BLaER1 treated with 17β-estradiol and CSF1 and Interleukin-3, amounts not matched to agents 10 nM and 100 nM (cell line): ENCODE data around the gene IVNS1ABP.
A peak's percentile ranks its signal among the peaks of the same experiment; 100 is the strongest.
"Not testable (repeated sequence)": the region's sequence is repeated elsewhere in the genome, so short reads cannot be mapped to it uniquely, and the experiment has no call there.

Experiments used
- H3K27ac ChIP-seq, 11 experiments: shearing (Covaris generic); formaldehyde crosslinking; 2 replicates each; pipeline ENCODE4 v1.8.1; 2022
- H3K27me3 ChIP-seq, 11 experiments: shearing (Covaris generic); formaldehyde crosslinking; 2 replicates each; pipeline ENCODE4 v1.8.1; 2022
- H3K36me3 ChIP-seq, 11 experiments: shearing (Covaris generic); formaldehyde crosslinking; 2 replicates each; pipeline ENCODE4 v1.8.1; 2022
- H3K4me1 ChIP-seq, 10 experiments: shearing (Covaris generic); formaldehyde crosslinking; 2 replicates each; pipeline ENCODE4 v1.8.1; 2022
- H3K4me2 ChIP-seq, 11 experiments: shearing (Covaris generic); formaldehyde crosslinking; 2 replicates each; pipeline ENCODE4 v1.8.1; 2022
- H3K4me3 ChIP-seq, 10 experiments: shearing (Covaris generic); formaldehyde crosslinking; 2 replicates each; pipeline ENCODE4 v1.8.1; 2022
- H3K9ac ChIP-seq, 11 experiments: shearing (Covaris generic); formaldehyde crosslinking; 2 replicates each; pipeline ENCODE4 v1.8.1; 2022
- H3K9me3 ChIP-seq, 11 experiments: shearing (Covaris generic); formaldehyde crosslinking; replicated peaks in 1 of 11; 2 replicates each; pipeline ENCODE4 v1.8.1; 2022
- H4K20me1 ChIP-seq, 11 experiments: shearing (Covaris generic); formaldehyde crosslinking; 2 replicates each; pipeline ENCODE4 v1.8.1; 2022
- Cebpa-rat ChIP-seq, 11 experiments: shearing (Covaris generic); IDR thresholded peaks; 2 replicates each; pipeline ENCODE4 v1.8.1; 2022

The IVNS1ABP gene

DNA sequence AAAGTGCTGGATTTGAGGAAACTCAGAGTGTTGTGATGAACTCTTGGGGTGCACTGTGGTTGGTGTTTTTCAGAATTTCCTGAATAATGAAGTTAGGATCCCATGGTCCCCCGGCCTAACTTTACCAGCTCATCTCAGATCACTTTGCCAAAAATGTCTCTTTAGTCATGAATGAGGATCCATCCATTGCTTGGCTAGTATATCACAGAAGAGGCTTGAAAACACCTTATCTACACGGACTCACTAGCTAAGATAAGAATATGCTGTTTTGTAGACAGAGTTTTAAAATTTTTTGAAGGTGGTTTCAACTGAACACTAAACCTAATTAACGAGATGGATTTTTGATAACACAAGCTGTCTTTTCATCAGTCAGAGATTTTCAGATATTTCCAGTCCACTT, 53.8 kb downstream of the IVNS1ABP start:
- no peak overlapping the region for H3K9ac ChIP-seq
- no peak overlapping the region for H3K27ac ChIP-seq
- no peaks in the 10 kb centered on the region for H3K36me3 ChIP-seq
- H4K20me1 ChIP-seq, result no peaks in the 10 kb centered on the region
- H3K9me3 ChIP-seq, result no peaks in the 10 kb centered on the region
- H3K4me1 ChIP-seq, result peaks cover 0 to 19% (median 0%) of the 10 kb centered on the region in 10 experiments; a peak in 3 of 20 replicates
- H3K27me3 ChIP-seq, result no peaks in the 10 kb centered on the region
- no peak for TF ChIP-seq Cebpa-rat (IDR thresholded peaks at IDR 0.05)
- no peak overlapping the region for H3K4me2 ChIP-seq
- no peak overlapping the region for H3K4me3 ChIP-seq

DNA sequence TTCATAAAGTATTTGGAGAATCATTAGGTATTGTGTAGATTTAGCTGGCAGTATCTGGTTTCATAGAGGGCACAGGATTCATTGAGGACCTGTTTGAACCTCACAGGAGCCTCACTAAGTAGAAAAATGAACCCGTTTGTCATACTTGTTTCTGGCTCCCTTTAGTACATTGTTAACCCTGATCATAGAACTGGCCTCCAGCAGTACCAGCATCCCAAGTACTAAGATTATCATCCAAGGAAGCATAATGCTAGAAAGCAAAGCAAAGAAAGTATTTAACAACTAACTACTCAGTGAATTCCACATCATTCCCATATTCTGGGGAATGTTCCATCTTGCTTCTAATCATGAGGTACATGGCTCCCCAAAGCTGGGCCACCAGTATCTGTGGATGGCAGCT, 54.9 kb downstream of the IVNS1ABP start:
- no peak overlapping the region for H3K27ac ChIP-seq
- no peaks in the 10 kb centered on the region for H3K36me3 ChIP-seq
- no peaks in the 10 kb centered on the region for H4K20me1 ChIP-seq
- H3K9ac ChIP-seq, result no peak overlapping the region
- no peaks in the 10 kb centered on the region for H3K27me3 ChIP-seq
- H3K9me3 ChIP-seq, result no peaks in the 10 kb centered on the region
- H3K4me2 ChIP-seq, result no peak overlapping the region
- TF ChIP-seq Cebpa-rat (IDR thresholded peaks at IDR 0.05), result no peak
- H3K4me3 ChIP-seq, result no peak overlapping the region
- H3K4me1 ChIP-seq, result peaks cover 0 to 20% (median 0%) of the 10 kb centered on the region in 10 experiments; a peak in 3 of 20 replicates

DNA sequence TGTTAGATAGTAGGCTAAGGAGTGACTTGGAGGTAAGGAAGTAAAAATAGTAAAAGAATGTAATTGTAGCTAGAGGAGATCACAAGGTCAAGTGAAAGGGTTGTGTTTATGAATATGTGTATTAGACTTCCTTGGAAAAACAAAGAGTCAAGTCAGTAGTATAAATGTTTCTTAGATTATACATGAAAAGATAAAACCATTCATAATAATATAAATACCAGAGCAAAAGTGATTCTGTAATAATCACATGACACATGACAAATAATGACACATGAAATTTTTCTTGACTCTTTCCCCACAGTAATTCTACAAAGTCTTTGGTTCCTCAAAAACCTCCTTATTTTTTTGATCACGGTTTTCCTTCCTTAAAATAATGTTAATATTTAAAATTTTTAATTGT, 56.4 kb downstream of the IVNS1ABP start:
- H3K4me3 ChIP-seq, result no peak overlapping the region
- H3K36me3 ChIP-seq, result no peaks in the 10 kb centered on the region
- no peak overlapping the region for H3K9ac ChIP-seq
- H3K9me3 ChIP-seq, result no peaks in the 10 kb centered on the region
- no peaks in the 10 kb centered on the region for H4K20me1 ChIP-seq
- TF ChIP-seq Cebpa-rat (IDR thresholded peaks at IDR 0.05), result no peak
- peak overlapping the region in 3 of 11 experiments; percentile 11 to 43 (median 23); a peak in 5 of 22 replicates for H3K27ac ChIP-seq
- H3K4me1 ChIP-seq, result peaks cover 0 to 20% (median 0%) of the 10 kb centered on the region in 10 experiments; a peak in 3 of 20 replicates
- H3K27me3 ChIP-seq, result no peaks in the 10 kb centered on the region
- peak overlapping the region in 2 of 11 experiments; percentile 6 to 55; a peak in 3 of 22 replicates for H3K4me2 ChIP-seq

DNA sequence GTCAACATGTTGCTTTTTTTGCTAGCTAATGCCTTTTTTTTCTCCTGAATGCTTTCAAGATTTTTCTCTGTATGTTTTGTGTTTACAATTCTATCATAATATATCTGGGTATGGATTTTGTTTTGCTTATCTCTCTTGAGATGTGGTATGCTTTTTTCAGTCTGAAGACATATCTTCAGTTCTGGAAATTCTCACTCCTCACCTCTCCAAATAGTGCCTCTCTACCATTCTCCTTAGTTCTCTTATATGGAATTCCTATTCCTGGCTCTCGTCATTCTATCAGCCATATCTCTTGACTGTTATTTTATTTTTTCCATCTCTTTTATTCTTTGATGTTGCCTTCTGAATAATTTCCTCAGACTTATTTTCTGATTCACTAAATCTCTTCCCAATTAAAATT, 58.4 kb downstream of the IVNS1ABP start:
- no peaks in the 10 kb centered on the region for H3K9me3 ChIP-seq
- H4K20me1 ChIP-seq, result no peaks in the 10 kb centered on the region
- no peak for TF ChIP-seq Cebpa-rat (IDR thresholded peaks at IDR 0.05)
- no peaks in the 10 kb centered on the region for H3K27me3 ChIP-seq
- H3K36me3 ChIP-seq, result no peaks in the 10 kb centered on the region
- no peak overlapping the region for H3K9ac ChIP-seq
- H3K4me1 ChIP-seq, result peaks cover 0 to 20% (median 0%) of the 10 kb centered on the region in 10 experiments; a peak in 3 of 20 replicates
- no peak overlapping the region for H3K27ac ChIP-seq
- no peak overlapping the region for H3K4me2 ChIP-seq
- no peak overlapping the region for H3K4me3 ChIP-seq

DNA sequence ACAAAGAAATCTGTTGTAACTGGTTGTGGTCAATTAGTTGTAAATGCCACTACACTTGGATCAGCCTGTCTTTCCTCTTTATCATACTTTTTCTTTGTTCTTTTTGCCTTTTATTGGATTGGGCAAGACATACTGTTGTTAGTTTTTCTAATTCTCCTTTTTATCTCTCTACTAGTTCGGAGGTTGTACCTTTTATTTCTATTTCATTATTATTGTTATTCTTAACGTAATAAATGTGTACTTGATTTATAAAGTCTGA, 59.2 kb downstream of the IVNS1ABP start:
- H3K27ac ChIP-seq, result no peak overlapping the region
- peaks cover 0 to 20% (median 0%) of the 10 kb centered on the region in 10 experiments; a peak in 3 of 20 replicates for H3K4me1 ChIP-seq
- no peaks in the 10 kb centered on the region for H3K36me3 ChIP-seq
- no peak overlapping the region for H3K4me3 ChIP-seq
- no peaks in the 10 kb centered on the region for H4K20me1 ChIP-seq
- no peak overlapping the region for H3K4me2 ChIP-seq
- no peak for TF ChIP-seq Cebpa-rat (IDR thresholded peaks at IDR 0.05)
- no peak overlapping the region for H3K9ac ChIP-seq
- no peaks in the 10 kb centered on the region for H3K9me3 ChIP-seq
- H3K27me3 ChIP-seq, result no peaks in the 10 kb centered on the region

DNA sequence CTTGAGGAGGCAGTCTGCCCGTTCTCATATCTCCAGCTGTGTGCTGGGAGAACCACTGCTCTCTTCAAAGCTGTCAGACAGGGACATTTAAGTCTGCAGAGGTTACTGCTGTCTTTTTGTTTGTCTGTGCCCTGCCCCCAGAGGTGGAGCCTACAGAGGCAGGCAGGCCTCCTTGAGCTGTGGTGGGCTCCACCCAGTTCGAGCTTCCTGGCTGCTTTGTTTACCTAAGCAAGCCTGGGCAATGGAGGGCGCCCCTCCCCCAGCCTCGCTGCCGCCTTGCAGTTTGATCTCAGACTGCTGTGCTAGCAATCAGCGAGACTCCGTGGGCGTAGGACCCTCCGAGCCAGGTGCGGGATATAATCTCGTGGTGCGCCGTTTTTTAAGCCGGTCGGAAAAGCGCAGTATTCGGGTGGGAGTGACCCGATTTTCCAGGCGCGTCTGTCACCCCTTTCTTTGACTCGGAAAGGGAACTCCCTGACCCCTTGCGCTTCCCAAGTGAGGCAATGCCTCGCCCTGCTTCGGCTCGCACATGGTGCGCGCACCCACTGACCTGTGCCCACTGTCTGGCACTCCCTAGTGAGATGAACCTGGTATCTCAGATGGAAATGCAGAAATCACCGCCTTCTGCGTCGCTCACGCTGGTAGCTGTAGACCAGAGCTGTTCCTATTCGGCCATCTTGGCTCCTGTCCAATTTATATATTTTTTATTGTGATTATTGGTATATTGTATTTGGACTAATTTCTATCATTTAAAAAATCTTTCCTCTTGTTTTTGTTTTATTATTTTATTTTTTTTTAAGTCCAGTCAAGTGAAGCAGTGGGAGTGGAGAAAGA, 59.7 kb downstream of the IVNS1ABP start:
- not testable (repeated sequence) for H3K9me3 ChIP-seq, H4K20me1 ChIP-seq, H3K4me3 ChIP-seq, H3K36me3 ChIP-seq, H3K27ac ChIP-seq, H3K27me3 ChIP-seq, H3K4me2 ChIP-seq, H3K9ac ChIP-seq
- peaks cover 0 to 20% (median 0%) of the 10 kb centered on the region in 10 experiments; a peak in 3 of 20 replicates for H3K4me1 ChIP-seq

DNA sequence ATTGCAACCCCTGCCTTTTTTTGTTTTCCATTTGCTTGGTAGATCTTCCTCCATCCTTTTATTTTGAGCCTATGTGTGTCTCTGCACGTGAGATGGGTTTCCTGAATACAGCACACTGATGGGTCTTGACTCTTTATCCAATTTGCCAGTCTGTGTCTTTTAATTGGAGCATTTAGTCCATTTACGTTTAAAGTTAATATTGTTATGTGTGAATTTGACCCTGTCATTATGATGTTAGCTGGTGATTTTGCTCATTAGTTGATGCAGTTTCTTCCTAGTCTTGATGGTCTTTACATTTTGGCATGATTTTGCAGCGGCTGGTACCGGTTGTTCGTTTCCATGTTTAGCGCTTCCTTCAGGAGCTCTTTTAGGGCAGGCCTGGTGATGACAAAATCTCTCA, 61.4 kb downstream of the IVNS1ABP start:
- not testable (repeated sequence) for H3K9ac ChIP-seq, H3K36me3 ChIP-seq, H3K9me3 ChIP-seq, H3K27me3 ChIP-seq, H4K20me1 ChIP-seq, H3K4me2 ChIP-seq, H3K4me3 ChIP-seq, H3K27ac ChIP-seq
- peaks cover 0 to 12% (median 0%) of the 10 kb centered on the region in 10 experiments; a peak in 3 of 20 replicates for H3K4me1 ChIP-seq

DNA sequence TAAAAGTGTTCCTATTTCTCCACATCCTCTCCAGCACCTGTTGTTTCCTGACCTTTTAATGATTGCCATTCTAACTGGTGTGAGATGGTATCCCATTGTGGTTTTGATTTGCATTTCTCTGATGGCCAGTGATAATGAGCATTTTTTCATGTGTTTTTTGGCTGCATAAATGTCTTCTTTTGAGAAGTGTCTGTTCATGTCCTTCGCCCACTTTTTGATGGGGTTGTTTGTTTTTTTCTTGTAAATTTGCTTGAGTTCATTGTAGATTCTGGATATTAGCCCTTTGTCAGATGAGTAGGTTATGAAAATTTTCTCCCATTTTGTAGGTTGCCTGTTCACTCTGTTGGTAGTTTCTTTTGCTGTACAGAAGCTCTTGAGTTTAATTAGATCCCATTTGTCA, 64.6 kb downstream of the IVNS1ABP start:
- not testable (repeated sequence) for H3K9me3 ChIP-seq, H3K36me3 ChIP-seq, H3K27me3 ChIP-seq, H3K9ac ChIP-seq, H3K27ac ChIP-seq, H3K4me2 ChIP-seq, H3K4me3 ChIP-seq, H3K4me1 ChIP-seq, H4K20me1 ChIP-seq

DNA sequence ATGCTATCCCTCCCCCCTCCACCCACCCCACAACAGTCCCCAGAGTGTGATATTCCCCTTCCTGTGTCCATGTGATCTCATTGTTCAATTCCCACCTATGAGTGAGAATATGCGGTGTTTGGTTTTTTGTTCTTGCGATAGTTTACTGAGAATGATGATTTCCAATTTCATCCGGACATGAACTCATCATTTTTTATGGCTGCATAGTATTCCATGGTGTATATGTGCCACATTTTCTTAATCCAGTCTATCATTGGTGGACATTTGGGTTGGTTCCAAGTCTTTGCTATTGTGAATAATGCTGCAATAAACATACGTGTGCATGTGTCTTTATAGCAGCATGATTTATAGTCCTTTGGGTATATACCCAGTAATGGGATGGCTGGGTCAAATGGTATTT, 65.1 kb downstream of the IVNS1ABP start:
- H3K27me3 ChIP-seq, H3K36me3 ChIP-seq, H3K9ac ChIP-seq, H3K4me3 ChIP-seq, H3K9me3 ChIP-seq, H3K4me1 ChIP-seq, H3K27ac ChIP-seq, H4K20me1 ChIP-seq, H3K4me2 ChIP-seq: not testable (repeated sequence)

DNA sequence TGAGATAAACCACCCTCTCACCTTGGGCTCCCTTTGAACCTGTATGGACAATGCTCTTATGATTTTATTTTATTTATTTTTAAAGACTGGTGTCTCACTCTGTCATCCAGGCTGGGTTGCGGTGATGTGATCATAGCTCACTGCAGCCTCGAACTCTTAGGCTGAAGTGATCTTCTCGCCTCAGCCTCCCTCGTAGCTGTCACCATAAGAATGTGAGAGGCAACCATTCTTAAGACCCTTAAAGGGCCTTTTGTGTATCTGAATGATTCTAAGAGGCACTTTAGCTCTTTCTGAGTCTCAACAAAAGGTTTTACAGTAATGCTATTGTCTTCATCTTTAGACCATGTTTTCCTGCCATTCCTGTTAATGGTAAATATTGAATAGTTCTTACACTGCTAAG, 67.0 kb downstream of the IVNS1ABP start:
- H3K36me3 ChIP-seq, result no peaks in the 10 kb centered on the region
- no peak for TF ChIP-seq Cebpa-rat (IDR thresholded peaks at IDR 0.05)
- no peaks in the 10 kb centered on the region for H3K4me1 ChIP-seq
- H3K4me3 ChIP-seq, result no peak overlapping the region
- H3K27me3 ChIP-seq, result no peaks in the 10 kb centered on the region
- no peaks in the 10 kb centered on the region for H3K9me3 ChIP-seq
- no peak overlapping the region for H3K27ac ChIP-seq
- H3K4me2 ChIP-seq, result no peak overlapping the region
- no peaks in the 10 kb centered on the region for H4K20me1 ChIP-seq
- H3K9ac ChIP-seq, result no peak overlapping the region
